Renal cortical epithelial cell (primary cell): ENCODE results near the gene SPATA9. TPM values are rescaled to one million over a fixed set of nuclear protein-coding genes. Genes with fewer than 3 reads are reported as not detected.
"Not testable (repeated sequence)": the region's sequence is repeated elsewhere in the genome, so short reads cannot be mapped to it uniquely, and the experiment has no call there.

Source experiments
- DNase-seq: peaks from one replicate; pipeline ENCODE4 v3.0.0-alpha.2; 2011; ENCODE audit warnings: low read depth
- total RNA-seq: library from RNA; depleted of rRNA; stranded (reverse); fragments of >200 nt; gene quantifications from 2 replicates; pipeline ENCODE4 v1.2.3, GENCODE V29; 2014

The SPATA9 gene
- total RNA-seq, 1 donor from 2014 or later = 0.20 TPM

DNA sequence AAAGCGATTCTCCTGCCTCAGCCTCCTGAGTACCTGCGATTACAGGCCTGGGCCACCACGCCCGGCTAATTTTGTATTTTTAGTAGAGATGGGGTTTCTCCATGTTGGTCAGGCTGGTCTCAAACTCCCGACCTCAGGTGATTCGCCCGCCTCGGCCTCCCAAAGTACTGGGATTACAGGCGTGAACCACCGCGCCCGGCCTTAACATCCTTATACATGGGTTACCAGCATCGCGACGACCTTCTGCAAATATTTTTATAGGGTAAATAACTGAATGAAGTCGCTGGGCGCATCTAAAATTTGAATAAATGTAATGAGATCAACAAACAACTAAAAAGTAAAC, 36.6 kb downstream of the SPATA9 start:
- DNase-seq = not testable (repeated sequence)

- DNase-seq = peak; percentile 59
Observed at GRCh38 chr5:95644351-95645042, 38.3 kb downstream of the SPATA9 start.

DNA sequence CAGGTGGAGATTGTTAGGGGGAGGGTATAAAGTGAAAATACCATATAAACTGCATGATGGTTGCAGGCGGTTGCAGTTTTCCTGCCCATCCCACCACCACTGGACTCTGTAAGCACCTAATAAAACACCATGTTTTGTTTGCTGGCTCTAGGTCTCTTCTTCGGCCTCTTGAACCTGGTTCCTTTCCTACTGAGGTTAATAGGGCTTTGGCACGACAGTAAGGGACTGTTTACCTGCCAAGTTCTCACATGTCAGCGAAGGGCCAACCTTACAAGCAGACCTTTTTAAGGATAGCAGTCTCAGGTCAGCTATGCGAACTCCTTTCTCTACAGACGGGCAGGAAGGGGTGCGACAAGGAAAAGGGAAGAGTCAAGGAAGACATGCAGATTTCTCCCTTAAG, 39.6 kb downstream of the SPATA9 start:
- DNase-seq = no peak

DNA sequence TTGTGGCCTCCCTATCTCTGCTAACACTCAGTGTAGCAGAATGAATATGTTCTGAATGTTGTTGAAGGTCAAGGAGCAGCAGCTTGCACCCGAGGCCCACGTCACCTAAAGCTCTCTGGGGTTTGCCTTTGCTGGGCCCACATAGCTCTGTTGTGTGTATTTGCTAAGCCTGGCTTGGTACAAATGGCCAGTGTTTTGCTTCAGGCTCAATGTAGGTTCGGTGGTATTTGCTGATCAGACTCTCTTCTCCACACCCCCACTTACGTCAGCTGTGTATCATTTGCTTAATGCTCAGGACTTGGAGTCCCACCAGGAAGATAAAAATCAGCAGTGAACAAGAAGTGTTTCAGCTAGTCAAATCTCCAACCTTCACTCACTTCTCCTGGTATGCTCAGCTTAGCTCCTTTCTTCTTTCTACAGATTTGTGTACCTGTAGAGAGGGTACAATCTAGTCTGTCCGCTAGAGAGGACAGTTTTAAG, 41.0 kb downstream of the SPATA9 start:
- peak; percentile 18 for DNase-seq

- DNase-seq = no peak
Observed at GRCh38 chr5:95638632-95639031, 44.2 kb downstream of the SPATA9 start.

DNA sequence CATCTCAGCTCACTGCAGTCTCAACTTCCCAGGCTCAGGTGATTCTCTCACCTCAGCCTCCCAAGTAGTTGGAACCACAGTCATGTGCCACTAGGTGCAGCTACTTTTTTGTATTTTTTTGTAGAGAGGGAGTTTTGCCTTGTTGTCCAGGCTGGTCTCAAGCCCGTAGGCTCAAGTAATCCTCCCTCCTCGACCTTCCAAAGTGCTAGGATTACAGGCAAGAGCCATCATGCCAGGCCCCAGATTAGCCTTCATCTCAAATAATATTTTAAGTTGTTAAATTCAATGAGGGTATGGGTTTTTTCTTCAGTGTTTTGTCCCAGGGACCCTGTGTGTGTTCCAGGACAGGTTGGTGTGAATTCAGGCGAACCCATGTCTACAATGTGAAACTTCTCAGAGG, 48.7 kb downstream of the SPATA9 start:
- no peak for DNase-seq

DNA sequence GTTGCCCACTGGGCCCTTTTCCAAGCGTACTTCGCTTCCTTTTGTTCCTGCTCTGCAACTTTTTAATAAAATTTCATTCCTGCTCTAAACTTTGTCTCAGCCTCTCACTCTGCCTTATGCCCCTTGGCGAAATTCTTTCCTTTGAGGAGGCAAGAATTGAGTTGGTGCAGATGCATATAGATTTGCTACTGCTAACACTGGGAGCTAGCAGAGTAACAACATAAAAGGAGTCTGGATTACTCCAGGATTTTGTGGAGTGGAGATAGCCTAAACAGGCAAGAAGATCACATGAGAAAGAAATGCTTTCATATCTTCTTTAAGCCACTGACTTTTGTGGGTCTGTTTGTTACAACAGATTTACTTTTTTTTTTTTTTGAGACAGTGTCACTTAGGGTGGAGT, 49.1 kb downstream of the SPATA9 start:
- DNase-seq = no peak

- DNase-seq = not testable (repeated sequence)
Observed at GRCh38 chr5:95632942-95633341, 49.8 kb downstream of the SPATA9 start.

- peak; percentile 70 for DNase-seq
Observed at GRCh38 chr5:95631991-95632675, 50.7 kb downstream of the SPATA9 start.

GRCh38 chr5:95631255-95631958, 51.4 kb downstream of the SPATA9 start:
- peak; percentile 90 for DNase-seq

DNA sequence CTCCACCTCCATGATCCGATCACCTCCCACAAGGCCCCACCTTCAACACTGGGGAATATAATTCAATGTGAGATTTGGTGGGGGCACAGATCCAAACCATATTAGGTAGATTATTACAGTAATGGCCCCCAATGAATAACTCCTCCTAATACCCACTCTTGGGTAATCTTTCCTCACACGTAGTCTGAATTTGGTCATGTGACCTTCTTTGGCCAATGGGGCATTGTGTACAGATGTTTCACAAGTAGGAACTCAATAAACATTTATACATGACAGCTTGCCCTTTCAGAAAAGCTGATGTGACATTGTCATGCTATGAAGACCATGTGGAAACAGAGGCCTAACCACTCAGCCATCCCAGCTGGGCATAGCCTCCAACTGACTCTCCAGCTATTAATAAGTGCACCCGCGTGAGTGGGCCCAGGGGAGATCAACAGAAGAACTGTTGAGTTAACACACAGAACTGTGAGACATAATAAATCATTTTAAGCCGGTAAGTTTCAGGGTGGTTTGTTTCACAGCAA, 52.3 kb downstream of the SPATA9 start:
- DNase-seq = no peak

DNA sequence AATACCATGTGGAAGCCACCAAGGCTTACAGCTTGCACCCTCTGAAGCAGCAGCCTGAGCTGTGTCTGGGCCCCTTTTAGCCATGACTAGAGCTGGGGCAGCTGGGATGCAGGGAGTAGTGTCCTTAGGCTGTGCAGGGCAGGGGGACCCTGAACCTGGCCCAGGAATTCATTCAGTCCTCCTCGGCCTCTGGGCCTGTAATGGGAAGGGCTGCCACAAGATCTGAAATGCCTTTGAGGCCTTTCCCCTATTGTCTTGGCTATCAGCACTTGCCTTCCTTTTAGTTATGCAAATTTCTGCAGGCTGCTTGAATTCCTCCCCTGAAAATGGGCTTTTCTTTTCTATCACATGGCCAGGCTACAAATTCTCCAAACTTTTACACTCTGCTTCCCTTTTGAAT, 53.9 kb downstream of the SPATA9 start:
- DNase-seq = no peak

DNA sequence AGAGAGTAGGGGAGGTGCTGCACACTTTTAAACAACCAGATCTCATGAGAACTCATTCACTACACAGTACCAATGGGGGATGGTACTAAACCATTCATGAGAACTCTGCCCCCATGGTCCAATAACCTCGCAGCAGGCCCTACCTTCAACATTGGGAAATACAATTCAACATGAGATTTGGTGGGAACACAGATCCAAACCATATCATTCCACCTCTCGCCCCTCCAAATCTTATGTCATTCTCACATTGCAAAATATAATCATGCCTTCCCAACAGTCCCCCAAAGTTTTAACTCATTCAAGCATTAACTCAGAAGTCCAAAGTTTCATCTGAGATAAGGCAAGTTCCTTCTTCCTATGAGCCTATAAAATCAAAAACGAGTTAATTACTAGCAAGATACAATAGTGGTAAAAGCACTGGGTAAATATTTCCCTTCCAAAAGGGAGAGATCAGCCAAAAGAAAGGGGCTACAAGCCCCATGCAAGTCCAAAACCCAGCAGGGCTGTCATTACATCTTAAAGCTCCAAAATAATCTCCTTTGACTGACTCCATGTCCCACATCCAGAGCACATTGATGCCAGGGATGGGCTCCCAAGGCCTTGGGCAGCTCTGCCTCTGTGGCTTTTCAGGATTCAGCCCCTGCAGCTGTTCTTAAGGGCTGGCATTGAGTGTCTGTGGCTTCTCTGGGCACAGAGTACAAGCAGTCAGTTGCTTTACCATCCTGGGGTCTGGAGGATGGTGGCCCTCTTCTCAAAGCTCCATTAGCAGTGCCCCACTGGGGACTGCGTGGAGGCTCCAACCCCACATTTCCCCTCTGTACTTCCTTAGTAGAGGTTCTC, 54.6 kb downstream of the SPATA9 start:
- DNase-seq = no peak

DNA sequence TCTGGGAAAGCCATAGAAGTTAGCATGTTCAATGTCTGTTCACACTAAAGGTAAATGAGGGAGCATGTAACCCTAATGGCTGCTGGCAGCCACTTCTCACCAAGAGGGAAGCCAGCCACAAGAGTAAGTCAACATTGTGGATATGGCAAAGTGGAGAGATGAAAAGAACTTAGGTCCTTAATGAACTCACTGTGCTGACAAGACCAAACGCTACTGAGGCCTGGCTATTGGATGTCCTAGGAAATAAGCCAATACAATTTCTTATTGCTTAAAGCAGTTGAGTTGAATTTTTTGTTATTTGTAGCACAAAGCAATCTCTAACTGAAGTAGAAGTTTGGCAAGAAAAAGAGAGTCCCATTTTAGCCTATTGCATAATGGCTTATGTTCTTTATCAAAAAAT, 56.1 kb downstream of the SPATA9 start:
- DNase-seq = no peak

DNA sequence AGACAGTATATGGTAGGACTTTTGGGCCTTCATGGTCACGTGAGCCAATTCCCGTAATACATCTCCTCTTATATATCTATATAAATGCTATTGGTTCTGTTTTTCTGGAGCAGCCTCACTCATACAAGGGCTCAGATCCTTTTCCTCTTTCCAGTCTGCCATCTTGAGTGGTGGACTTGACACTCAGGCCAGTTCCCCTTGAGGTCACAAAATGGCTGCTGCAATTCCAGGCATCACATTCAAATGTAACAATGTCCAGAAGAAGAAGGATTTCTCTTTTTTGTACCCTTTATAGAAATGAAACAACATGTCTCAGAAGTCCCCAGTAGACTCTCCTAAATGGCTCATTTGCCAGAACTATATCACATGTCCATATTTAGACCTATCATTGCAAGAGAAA, 58.4 kb downstream of the SPATA9 start:
- DNase-seq = no peak

- DNase-seq = no peak
Observed at GRCh38 chr5:95623706-95624105, 59.1 kb downstream of the SPATA9 start.

GRCh38 chr5:95621839-95622629, 60.8 kb downstream of the SPATA9 start:
- DNase-seq = no peak

DNA sequence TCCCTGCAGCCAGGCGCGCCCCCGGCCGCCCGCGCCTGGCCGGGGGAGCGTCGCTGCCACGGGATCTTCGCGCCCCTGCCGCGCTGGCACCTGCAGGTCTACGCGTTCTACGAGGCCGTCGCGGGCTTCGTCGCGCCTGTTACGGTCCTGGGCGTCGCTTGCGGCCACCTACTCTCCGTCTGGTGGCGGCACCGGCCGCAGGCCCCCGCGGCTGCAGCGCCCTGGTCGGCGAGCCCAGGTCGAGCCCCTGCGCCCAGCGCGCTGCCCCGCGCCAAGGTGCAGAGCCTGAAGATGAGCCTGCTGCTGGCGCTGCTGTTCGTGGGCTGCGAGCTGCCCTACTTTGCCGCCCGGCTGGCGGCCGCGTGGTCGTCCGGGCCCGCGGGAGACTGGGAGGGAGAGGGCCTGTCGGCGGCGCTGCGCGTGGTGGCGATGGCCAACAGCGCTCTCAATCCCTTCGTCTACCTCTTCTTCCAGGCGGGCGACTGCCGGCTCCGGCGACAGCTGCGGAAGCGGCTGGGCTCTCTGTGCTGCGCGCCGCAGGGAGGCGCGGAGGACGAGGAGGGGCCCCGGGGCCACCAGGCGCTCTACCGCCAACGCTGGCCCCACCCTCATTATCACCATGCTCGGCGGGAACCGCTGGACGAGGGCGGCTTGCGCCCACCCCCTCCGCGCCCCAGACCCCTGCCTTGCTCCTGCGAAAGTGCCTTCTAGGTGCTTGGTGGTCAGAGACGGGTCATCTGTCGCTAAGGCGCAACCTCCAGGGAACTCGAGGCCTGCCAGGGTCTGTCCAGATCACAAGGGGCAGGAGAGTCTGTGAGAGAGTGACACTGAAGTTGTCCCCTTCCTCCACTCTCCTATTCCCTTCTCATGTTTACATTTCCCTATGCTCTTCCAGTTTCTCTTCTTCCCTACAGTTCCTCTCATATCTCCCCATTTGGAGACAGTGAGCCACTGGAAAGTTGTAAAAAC, 61.6 kb downstream of the SPATA9 start:
- DNase-seq = no peak

GRCh38 chr5:95620030-95620869, 62.5 kb downstream of the SPATA9 start, which contains the start of gene GPR150:
Gene GPR150, plus strand, starts transcription at chr5:95620087. Its CDS starts 189 bp downstream, at chr5:95620276.
- no peak for DNase-seq
